HepG2 (cell line): Measurements from ENCODE around the gene SAMMSON.

Experiments used
- ATF2 ChIP-seq: sonication (generic); formaldehyde crosslinking; IDR thresholded peaks from 2 replicates; pipeline ENCODE4 v1.4.0; 2020; ENCODE audit warnings: missing genetic modification reagents
- BHLHE40 ChIP-seq: IDR thresholded peaks from 2 replicates; pipeline ENCODE4 v1.6.1; 2011; ENCODE audit warnings: low read length, improper control_type of control experiment
- CCAR2 ChIP-seq: fragments of 200-400 bp; formaldehyde crosslinking; optimal IDR thresholded peaks from 2 replicates; pipeline ENCODE3; 2018; ENCODE audit warnings: low read depth, mild to moderate bottlenecking, low read length, moderate library complexity
- CHD4 ChIP-seq: fragments of 200-600 bp; sonication (generic); IDR thresholded peaks from 2 replicates; pipeline ENCODE4 v1.7.0; 2017; ENCODE audit warnings: mild to moderate bottlenecking, low read length, borderline replicate concordance
- CREB1 ChIP-seq, 2 experiments: fragments of 450-650 bp in 1 of 2; IDR thresholded peaks; 2 replicates each; pipeline ENCODE4 v1.6.1; 2016 to 2017; ENCODE audit warnings: control low read depth in 1 of 2, mild to moderate bottlenecking in 1 of 2, missing compliant biosample characterization in 1 of 2, missing genetic modification characterization in 1 of 2
- CTCF ChIP-seq: sonication (generic); formaldehyde crosslinking; IDR thresholded peaks from 2 replicates; pipeline ENCODE4 v1.5.0; 2020; ENCODE audit warnings: mild to moderate bottlenecking, missing genetic modification reagents, moderate library complexity
- EZH2 ChIP-seq: conservative IDR thresholded peaks from 2 replicates; pipeline ENCODE4 v1.6.1; 2012; ENCODE audit warnings: mild to moderate bottlenecking, low read depth, low read length, moderate library complexity
- NKX3-1 ChIP-seq: sonication (generic); formaldehyde crosslinking; IDR thresholded peaks from 2 replicates; pipeline ENCODE4 v1.5.0; 2020; ENCODE audit warnings: missing genetic modification reagents
- SMAD3 ChIP-seq: sonication (generic); formaldehyde crosslinking; IDR thresholded peaks from 2 replicates; pipeline ENCODE4 v1.4.0; 2020; ENCODE audit warnings: missing genetic modification reagents
- SMARCC2 ChIP-seq: fragments of 450-650 bp; IDR thresholded peaks from 2 replicates; pipeline ENCODE4 v1.6.1; 2017; ENCODE audit warnings: antibody characterized with exemption, mild to moderate bottlenecking
- ZBTB40 ChIP-seq, 2 experiments: fragments of 450-650 bp in 1 of 2; sonication (generic) in 1 of 2; formaldehyde crosslinking in 1 of 2; IDR thresholded peaks; 2 replicates each; pipeline versions ENCODE4 v1.6.1 to v1.8.0; 2016 to 2022; ENCODE audit warnings: antibody characterized with exemption in 1 of 2, mild to moderate bottlenecking in 1 of 2, missing genetic modification reagents in 1 of 2
- ZNF207 ChIP-seq: fragments of 450-650 bp; IDR thresholded peaks from 2 replicates; pipeline ENCODE4 v1.6.1; 2016; ENCODE audit warnings: antibody characterized with exemption, borderline replicate concordance
- ZNF274 ChIP-seq: sonication (generic); formaldehyde crosslinking; IDR thresholded peaks from 2 replicates; pipeline ENCODE4 v1.5.1; 2020; ENCODE audit warnings: mild to moderate bottlenecking, missing genetic modification reagents

- TF ChIP-seq NKX3-1 (no peak), ZNF274 (CRISPR knock-in tag) (no peak), CTCF (CRISPR knock-in tag) (no peak), EZH2 (no peak), CREB1 (IDR thresholded peaks at IDR 0.05) (no peak), CREB1 (CRISPR knock-in tag; IDR thresholded peaks at IDR 0.05) (no peak), SMAD3 (CRISPR knock-in tag) (no peak), BHLHE40 (no peak), ZNF207 (no peak), ATF2 (CRISPR knock-in tag) (no peak), CHD4 (no peak), CCAR2 (no peak), SMARCC2 (no peak), ZBTB40 (IDR thresholded peaks at IDR 0.05) (no peak), ZBTB40 (CRISPR knock-in tag; IDR thresholded peaks at IDR 0.05) (no peak)
These were observed 53.8 kb downstream of the SAMMSON start for GRCh38 chr3:70053293-70053692.
